Mucosa of rectum (tissue), 2 donors: Measurements from ENCODE around the gene KLC1.

Source experiments
- H3K27ac ChIP-seq, 2 donors: one replicate each; pipeline ENCODE4 v1.7.0; 2013; ENCODE audit warnings: inconsistent platforms in 2 of 2, low read depth in 2 of 2, low read length in 2 of 2
- H3K27me3 ChIP-seq, 2 donors: one replicate each; pipeline ENCODE4 v1.7.0; 2013; ENCODE audit warnings: low read length in 2 of 2; ENCODE audit not compliant: control insufficient read depth in 2 of 2, insufficient read depth in 2 of 2
- H3K36me3 ChIP-seq, 2 donors: one replicate each; pipeline ENCODE4 v1.7.0; 2013; ENCODE audit warnings: low read length in 2 of 2; ENCODE audit not compliant: control insufficient read depth in 2 of 2, insufficient read depth in 2 of 2
- H3K4me1 ChIP-seq, 2 donors: one replicate each; pipeline ENCODE4 v1.7.0; 2013; ENCODE audit warnings: low read length in 2 of 2, mild to moderate bottlenecking in 1 of 2; ENCODE audit not compliant: control insufficient read depth in 2 of 2, insufficient read depth in 2 of 2
- H3K4me3 ChIP-seq, 2 donors: one replicate each; pipeline ENCODE4 v1.7.0; 2013; ENCODE audit warnings: low read length in 2 of 2
- H3K9ac ChIP-seq, 2 donors: one replicate each; pipeline ENCODE4 v1.7.0; 2013; ENCODE audit warnings: low read length in 2 of 2, low read depth in 1 of 2, mild to moderate bottlenecking in 1 of 2
- H3K9me3 ChIP-seq, 2 donors: one replicate each; pipeline ENCODE4 v1.7.0; 2013; ENCODE audit warnings: low read length in 2 of 2; ENCODE audit not compliant: control insufficient read depth in 2 of 2
- donor health status: healthy.
- donor health status: Normal muscosa, but diverticular disease.

Gene KLC1

GRCh38 chr14:103656031-103656755, 27.2 kb downstream of the KLC1 start:
- Histone ChIP-seq H3K36me3 (peaks cover 46 to 50% of the 10 kb centered on the region in 2 donors), H3K4me3 (no peak overlapping the region), H3K27ac (no peak overlapping the region), H3K27me3 (no peaks in the 10 kb centered on the region), H3K4me1 (peaks cover 0 to 11% of the 10 kb centered on the region in 2 donors), H3K9me3 (no peaks in the 10 kb centered on the region), H3K9ac (no peak overlapping the region)

GRCh38 chr14:103656756-103657133, 27.7 kb downstream of the KLC1 start:
- Histone ChIP-seq H3K27ac (no peak overlapping the region), H3K4me1 (peaks cover 0 to 11% of the 10 kb centered on the region in 2 donors), H3K36me3 (peaks cover 51 to 55% of the 10 kb centered on the region in 2 donors), H3K4me3 (no peak overlapping the region), H3K9ac (no peak overlapping the region), H3K9me3 (no peaks in the 10 kb centered on the region), H3K27me3 (no peaks in the 10 kb centered on the region)

GRCh38 chr14:103657471-103657870, 28.5 kb downstream of the KLC1 start:
- Histone ChIP-seq H3K27ac (no peak overlapping the region), H3K9ac (no peak overlapping the region), H3K9me3 (no peaks in the 10 kb centered on the region), H3K4me3 (no peak overlapping the region), H3K27me3 (no peaks in the 10 kb centered on the region), H3K4me1 (peaks cover 0 to 11% of the 10 kb centered on the region in 2 donors), H3K36me3 (peaks cover 57 to 61% of the 10 kb centered on the region in 2 donors)

- H3K27ac ChIP-seq = no peak overlapping the region
- no peaks in the 10 kb centered on the region for H3K27me3 ChIP-seq
- peaks cover 65 to 73% of the 10 kb centered on the region in 2 donors for H3K36me3 ChIP-seq
- no peak overlapping the region for H3K4me3 ChIP-seq
- H3K4me1 ChIP-seq = peaks cover 0 to 7% of the 10 kb centered on the region in 2 donors
- no peaks in the 10 kb centered on the region for H3K9me3 ChIP-seq
- H3K9ac ChIP-seq = no peak overlapping the region
Measured at GRCh38 chr14:103659631-103660030, 30.6 kb downstream of the KLC1 start.

- Histone ChIP-seq H3K4me1 (no peaks in the 10 kb centered on the region), H3K9me3 (no peaks in the 10 kb centered on the region), H3K9ac (no peak overlapping the region), H3K4me3 (no peak overlapping the region), H3K27ac (no peak overlapping the region), H3K36me3 (peaks cover 49 to 67% of the 10 kb centered on the region in 2 donors), H3K27me3 (no peaks in the 10 kb centered on the region)
Measured at GRCh38 chr14:103662029-103662428, 33.0 kb downstream of the KLC1 start.

- Histone ChIP-seq H3K4me3 (no peak overlapping the region), H3K9ac (no peak overlapping the region), H3K4me1 (no peaks in the 10 kb centered on the region), H3K27ac (no peak overlapping the region), H3K9me3 (no peaks in the 10 kb centered on the region), H3K27me3 (no peaks in the 10 kb centered on the region), H3K36me3 (peaks cover 45 to 61% of the 10 kb centered on the region in 2 donors)
Measured at GRCh38 chr14:103662591-103662990, 33.6 kb downstream of the KLC1 start.

- H3K4me1 ChIP-seq = no peaks in the 10 kb centered on the region
- H3K27me3 ChIP-seq = no peaks in the 10 kb centered on the region
- no peak overlapping the region for H3K9ac ChIP-seq
- no peak overlapping the region for H3K27ac ChIP-seq
- H3K4me3 ChIP-seq = no peak overlapping the region
- peaks cover 46 to 64% of the 10 kb centered on the region in 2 donors for H3K36me3 ChIP-seq
- H3K9me3 ChIP-seq = no peaks in the 10 kb centered on the region
Measured at GRCh38 chr14:103663506-103663905, 34.5 kb downstream of the KLC1 start.

GRCh38 chr14:103667671-103668070, 38.7 kb downstream of the KLC1 start:
- H3K27ac ChIP-seq = no peak overlapping the region
- peaks cover 46 to 62% of the 10 kb centered on the region in 2 donors for H3K36me3 ChIP-seq
- no peaks in the 10 kb centered on the region for H3K27me3 ChIP-seq
- no peak overlapping the region for H3K4me3 ChIP-seq
- no peak overlapping the region for H3K9ac ChIP-seq
- no peaks in the 10 kb centered on the region for H3K9me3 ChIP-seq
- no peaks in the 10 kb centered on the region for H3K4me1 ChIP-seq

GRCh38 chr14:103668117-103668516, 39.1 kb downstream of the KLC1 start:
- peaks cover 49 to 64% of the 10 kb centered on the region in 2 donors for H3K36me3 ChIP-seq
- H3K4me1 ChIP-seq = no peaks in the 10 kb centered on the region
- no peaks in the 10 kb centered on the region for H3K9me3 ChIP-seq
- no peak overlapping the region for H3K27ac ChIP-seq
- no peak overlapping the region for H3K4me3 ChIP-seq
- no peaks in the 10 kb centered on the region for H3K27me3 ChIP-seq
- H3K9ac ChIP-seq = no peak overlapping the region

- Histone ChIP-seq H3K9me3 (no peaks in the 10 kb centered on the region), H3K4me1 (no peaks in the 10 kb centered on the region), H3K9ac (no peak overlapping the region), H3K36me3 (peaks cover 47 to 65% of the 10 kb centered on the region in 2 donors), H3K27ac (no peak overlapping the region), H3K27me3 (no peaks in the 10 kb centered on the region), H3K4me3 (no peak overlapping the region)
Measured at GRCh38 chr14:103669370-103669769, 40.4 kb downstream of the KLC1 start.
